Measurements from ENCODE around the gene CALML5.
"Not testable (repeated sequence)": the region's sequence is repeated elsewhere in the genome, so short reads cannot be mapped to it uniquely, and the experiment has no call there.

The CALML5 gene

GRCh38 chr10:5479481-5480161, 19.7 kb downstream of the CALML5 start:
- Histone ChIP-seq H3K4me1 (ENCODE audit: insufficient read depth, low read length) (peaks cover 22% of the 10 kb centered on the region), H3K36me3 (ENCODE audit: insufficient read depth, low read length) (no peaks in the 10 kb centered on the region), H3K9ac (ENCODE audit: low read depth, low read length) (no peak overlapping the region)

GRCh38 chr10:5478694-5479305, 20.6 kb downstream of the CALML5 start:
- Histone ChIP-seq H3K9me3 (ENCODE audit: control insufficient read depth, insufficient read depth, low read length) (no peaks in the 10 kb centered on the region), H3K9ac (ENCODE audit: low read depth, low read length) (no peak overlapping the region), H3K36me3 (ENCODE audit: insufficient read depth, low read length) (no peaks in the 10 kb centered on the region), H3K4me1 (ENCODE audit: insufficient read depth, low read length) (peaks cover 22% of the 10 kb centered on the region)

More at GRCh38 chr10:5479481-5480161, 19.7 kb downstream of the CALML5 start:
- H3K9me3 ChIP-seq (ENCODE audit: control insufficient read depth, insufficient read depth, low read length) = no peaks in the 10 kb centered on the region

GRCh38 chr10:5477948-5478693, 21.2 kb downstream of the CALML5 start:
- Histone ChIP-seq H3K9ac (ENCODE audit: low read depth, low read length) (no peak overlapping the region), H3K9me3 (ENCODE audit: control insufficient read depth, insufficient read depth, low read length) (no peaks in the 10 kb centered on the region), H3K36me3 (ENCODE audit: insufficient read depth, low read length) (no peaks in the 10 kb centered on the region), H3K4me1 (ENCODE audit: insufficient read depth, low read length) (peaks cover 22% of the 10 kb centered on the region)

- peaks cover 22% of the 10 kb centered on the region for H3K4me1 ChIP-seq (ENCODE audit: insufficient read depth, low read length)
- H3K36me3 ChIP-seq (ENCODE audit: insufficient read depth, low read length) = no peaks in the 10 kb centered on the region
- H3K9me3 ChIP-seq (ENCODE audit: control insufficient read depth, insufficient read depth, low read length) = peaks cover 1% of the 10 kb centered on the region; the same call in 1 of the 2 replicates
- peak overlapping the region; percentile 19; the same call in 1 of the 2 replicates for H3K9ac ChIP-seq (ENCODE audit: low read depth, low read length)
Measured at GRCh38 chr10:5476918-5477525, 22.3 kb downstream of the CALML5 start.

- not testable (repeated sequence) for H3K9me3 ChIP-seq (ENCODE audit: control insufficient read depth, insufficient read depth, low read length); H3K9ac ChIP-seq (ENCODE audit: low read depth, low read length); H3K36me3 ChIP-seq (ENCODE audit: insufficient read depth, low read length)
- H3K4me1 ChIP-seq (ENCODE audit: insufficient read depth, low read length) = peaks cover 22% of the 10 kb centered on the region
Measured at GRCh38 chr10:5475974-5476807, 23.2 kb downstream of the CALML5 start.

- H3K36me3 ChIP-seq (ENCODE audit: insufficient read depth, low read length); H3K9me3 ChIP-seq (ENCODE audit: control insufficient read depth, insufficient read depth, low read length); H3K9ac ChIP-seq (ENCODE audit: low read depth, low read length): not testable (repeated sequence)
- peaks cover 22% of the 10 kb centered on the region for H3K4me1 ChIP-seq (ENCODE audit: insufficient read depth, low read length)
Measured at GRCh38 chr10:5475088-5475487, 24.3 kb downstream of the CALML5 start.

- H3K9me3 ChIP-seq (ENCODE audit: control insufficient read depth, insufficient read depth, low read length); H3K9ac ChIP-seq (ENCODE audit: low read depth, low read length); H3K36me3 ChIP-seq (ENCODE audit: insufficient read depth, low read length): not testable (repeated sequence)
- peaks cover 22% of the 10 kb centered on the region for H3K4me1 ChIP-seq (ENCODE audit: insufficient read depth, low read length)
Measured at GRCh38 chr10:5474642-5475041, 24.7 kb downstream of the CALML5 start.

GRCh38 chr10:5470062-5470751, 29.2 kb downstream of the CALML5 start:
- Histone ChIP-seq H3K9ac (ENCODE audit: low read depth, low read length) (no peak overlapping the region), H3K36me3 (ENCODE audit: insufficient read depth, low read length) (no peaks in the 10 kb centered on the region), H3K9me3 (ENCODE audit: control insufficient read depth, insufficient read depth, low read length) (peaks cover 20% of the 10 kb centered on the region; the same call in 1 of the 2 replicates), H3K4me1 (ENCODE audit: insufficient read depth, low read length) (peaks cover 14% of the 10 kb centered on the region)

- Histone ChIP-seq H3K9ac (ENCODE audit: low read depth, low read length) (no peak overlapping the region), H3K9me3 (ENCODE audit: control insufficient read depth, insufficient read depth, low read length) (peaks cover 20% of the 10 kb centered on the region; the same call in 1 of the 2 replicates), H3K36me3 (ENCODE audit: insufficient read depth, low read length) (no peaks in the 10 kb centered on the region), H3K4me1 (ENCODE audit: insufficient read depth, low read length) (peaks cover 17% of the 10 kb centered on the region)
Measured at GRCh38 chr10:5469353-5470061, 29.9 kb downstream of the CALML5 start.

GRCh38 chr10:5468262-5469106, 30.9 kb downstream of the CALML5 start:
- Histone ChIP-seq H3K36me3 (ENCODE audit: insufficient read depth, low read length) (no peaks in the 10 kb centered on the region), H3K9ac (ENCODE audit: low read depth, low read length) (no peak overlapping the region), H3K4me1 (ENCODE audit: insufficient read depth, low read length) (peaks cover 17% of the 10 kb centered on the region), H3K9me3 (ENCODE audit: control insufficient read depth, insufficient read depth, low read length) (peaks cover 22% of the 10 kb centered on the region; the same call in 1 of the 2 replicates)

GRCh38 chr10:5467634-5468255, 31.6 kb downstream of the CALML5 start:
- H3K9ac ChIP-seq (ENCODE audit: low read depth, low read length) = no peak overlapping the region
- H3K9me3 ChIP-seq (ENCODE audit: control insufficient read depth, insufficient read depth, low read length) = peaks cover 24% of the 10 kb centered on the region; the same call in 1 of the 2 replicates
- peaks cover 17% of the 10 kb centered on the region for H3K4me1 ChIP-seq (ENCODE audit: insufficient read depth, low read length)
- H3K36me3 ChIP-seq (ENCODE audit: insufficient read depth, low read length) = no peaks in the 10 kb centered on the region

- Histone ChIP-seq H3K9ac (ENCODE audit: low read depth, low read length) (no peak overlapping the region), H3K36me3 (ENCODE audit: insufficient read depth, low read length) (no peaks in the 10 kb centered on the region), H3K4me1 (ENCODE audit: insufficient read depth, low read length) (peaks cover 21% of the 10 kb centered on the region), H3K9me3 (ENCODE audit: control insufficient read depth, insufficient read depth, low read length) (peaks cover 24% of the 10 kb centered on the region; the same call in 1 of the 2 replicates)
Measured at GRCh38 chr10:5467207-5467535, 32.2 kb downstream of the CALML5 start.
